Rectal smooth muscle tissue (tissue), 1 donor: ENCODE measurements around the gene TGFBR3.

Source experiments
- H3K27ac ChIP-seq: one replicate; pipeline ENCODE4 v1.7.0; 2013; ENCODE audit warnings: low read depth, low read length, inconsistent platforms
- H3K27me3 ChIP-seq: one replicate; pipeline ENCODE4 v1.7.0; 2013; ENCODE audit warnings: low read length; ENCODE audit not compliant: control insufficient read depth, insufficient read depth
- H3K36me3 ChIP-seq: one replicate; pipeline ENCODE4 v1.7.0; 2013; ENCODE audit warnings: low read length; ENCODE audit not compliant: control insufficient read depth, insufficient read depth
- H3K4me1 ChIP-seq: one replicate; pipeline ENCODE4 v1.7.0; 2013; ENCODE audit warnings: low read length; ENCODE audit not compliant: control insufficient read depth, insufficient read depth
- H3K4me3 ChIP-seq: one replicate; pipeline ENCODE4 v1.7.0; 2013; ENCODE audit warnings: low read length
- H3K9ac ChIP-seq: one replicate; pipeline ENCODE4 v1.7.0; 2013; ENCODE audit warnings: low read length

TGFBR3 gene

GRCh38 chr1:91710261-91710660 is 175.7 kb downstream of the TGFBR3 start:
- Histone ChIP-seq H3K4me3 (no peak overlapping the region), H3K4me1 (peaks cover 21% of the 10 kb centered on the region), H3K27me3 (no peaks in the 10 kb centered on the region), H3K27ac (no peak overlapping the region), H3K36me3 (peaks cover 9% of the 10 kb centered on the region), H3K9ac (no peak overlapping the region)

GRCh38 chr1:91708691-91709090 is 177.3 kb downstream of the TGFBR3 start:
- Histone ChIP-seq H3K4me3 (no peak overlapping the region), H3K27ac (no peak overlapping the region), H3K9ac (no peak overlapping the region), H3K27me3 (no peaks in the 10 kb centered on the region), H3K4me1 (peaks cover 21% of the 10 kb centered on the region), H3K36me3 (peaks cover 9% of the 10 kb centered on the region)

GRCh38 chr1:91707890-91708218 is 178.1 kb downstream of the TGFBR3 start:
- Histone ChIP-seq H3K27ac (no peak overlapping the region), H3K4me1 (peaks cover 13% of the 10 kb centered on the region)

GRCh38 chr1:91707114-91707889 is 178.6 kb downstream of the TGFBR3 start:
- peaks cover 9% of the 10 kb centered on the region for H3K36me3 ChIP-seq
- no peak overlapping the region for H3K27ac ChIP-seq
- no peak overlapping the region for H3K9ac ChIP-seq
- H3K4me1 ChIP-seq: peaks cover 8% of the 10 kb centered on the region
- H3K27me3 ChIP-seq: no peaks in the 10 kb centered on the region
- H3K4me3 ChIP-seq: no peak overlapping the region

More at GRCh38 chr1:91707890-91708218, 178.1 kb downstream of the TGFBR3 start:
- Histone ChIP-seq H3K36me3 (peaks cover 9% of the 10 kb centered on the region), H3K4me3 (no peak overlapping the region), H3K9ac (no peak overlapping the region), H3K27me3 (no peaks in the 10 kb centered on the region)

- Histone ChIP-seq H3K27me3 (no peaks in the 10 kb centered on the region), H3K4me3 (no peak overlapping the region), H3K27ac (no peak overlapping the region), H3K36me3 (peaks cover 9% of the 10 kb centered on the region), H3K9ac (no peak overlapping the region), H3K4me1 (peaks cover 4% of the 10 kb centered on the region)
These were observed 179.6 kb downstream of the TGFBR3 start for GRCh38 chr1:91706140-91706957.

- Histone ChIP-seq H3K9ac (no peak overlapping the region), H3K4me1 (peaks cover 2% of the 10 kb centered on the region), H3K27me3 (no peaks in the 10 kb centered on the region), H3K36me3 (peaks cover 9% of the 10 kb centered on the region), H3K27ac (no peak overlapping the region), H3K4me3 (no peak overlapping the region)
These were observed 181.2 kb downstream of the TGFBR3 start for GRCh38 chr1:91704746-91705145.

- H3K27me3 ChIP-seq: no peaks in the 10 kb centered on the region
- H3K27ac ChIP-seq: no peak overlapping the region
- peaks cover 2% of the 10 kb centered on the region for H3K4me1 ChIP-seq
- no peak overlapping the region for H3K9ac ChIP-seq
- no peak overlapping the region for H3K4me3 ChIP-seq
- peaks cover 9% of the 10 kb centered on the region for H3K36me3 ChIP-seq
These were observed 182.9 kb downstream of the TGFBR3 start for GRCh38 chr1:91703095-91703494.

- Histone ChIP-seq H3K36me3 (no peaks in the 10 kb centered on the region), H3K4me1 (peaks cover 2% of the 10 kb centered on the region), H3K4me3 (no peak overlapping the region), H3K27me3 (no peaks in the 10 kb centered on the region), H3K9ac (no peak overlapping the region), H3K27ac (no peak overlapping the region)
These were observed 184.5 kb downstream of the TGFBR3 start for GRCh38 chr1:91701472-91701869.

GRCh38 chr1:91700771-91701471 is 185.0 kb downstream of the TGFBR3 start:
- H3K9ac ChIP-seq: no peak overlapping the region
- H3K27ac ChIP-seq: no peak overlapping the region
- H3K4me3 ChIP-seq: no peak overlapping the region
- no peaks in the 10 kb centered on the region for H3K27me3 ChIP-seq
- H3K36me3 ChIP-seq: no peaks in the 10 kb centered on the region
- H3K4me1 ChIP-seq: peaks cover 2% of the 10 kb centered on the region

- Histone ChIP-seq H3K9ac (no peak overlapping the region), H3K27me3 (no peaks in the 10 kb centered on the region), H3K36me3 (no peaks in the 10 kb centered on the region), H3K4me3 (no peak overlapping the region), H3K27ac (no peak overlapping the region), H3K4me1 (peaks cover 2% of the 10 kb centered on the region)
These were observed 185.6 kb downstream of the TGFBR3 start for GRCh38 chr1:91700332-91700731.

- H3K27ac ChIP-seq: no peak overlapping the region
- H3K36me3 ChIP-seq: no peaks in the 10 kb centered on the region
- H3K4me3 ChIP-seq: no peak overlapping the region
- H3K4me1 ChIP-seq: peaks cover 2% of the 10 kb centered on the region
- no peaks in the 10 kb centered on the region for H3K27me3 ChIP-seq
- H3K9ac ChIP-seq: no peak overlapping the region
These were observed 186.5 kb downstream of the TGFBR3 start for GRCh38 chr1:91699339-91699974.

- Histone ChIP-seq H3K9ac (no peak overlapping the region), H3K27ac (no peak overlapping the region), H3K27me3 (no peaks in the 10 kb centered on the region), H3K36me3 (no peaks in the 10 kb centered on the region), H3K4me3 (no peak overlapping the region), H3K4me1 (peaks cover 7% of the 10 kb centered on the region)
These were observed 188.1 kb downstream of the TGFBR3 start for GRCh38 chr1:91697861-91698260.
